VCaP (cell line): ENCODE results near the gene TBPL2.
A peak's percentile ranks its signal among the peaks of the same experiment; 100 is the strongest.

Experiments
- H3K27ac ChIP-seq: fragments of 450-650 bp; 2 replicates; pipeline ENCODE4 v1.5.1; 2017
- TF ChIP-seq, protein P1 (sequence below): fragments of 450-650 bp; conservative IDR thresholded peaks from 2 replicates; pipeline ENCODE4 v1.5.1; 2017; ENCODE audit warnings: mild to moderate bottlenecking, moderate library complexity

Gene TBPL2

DNA sequence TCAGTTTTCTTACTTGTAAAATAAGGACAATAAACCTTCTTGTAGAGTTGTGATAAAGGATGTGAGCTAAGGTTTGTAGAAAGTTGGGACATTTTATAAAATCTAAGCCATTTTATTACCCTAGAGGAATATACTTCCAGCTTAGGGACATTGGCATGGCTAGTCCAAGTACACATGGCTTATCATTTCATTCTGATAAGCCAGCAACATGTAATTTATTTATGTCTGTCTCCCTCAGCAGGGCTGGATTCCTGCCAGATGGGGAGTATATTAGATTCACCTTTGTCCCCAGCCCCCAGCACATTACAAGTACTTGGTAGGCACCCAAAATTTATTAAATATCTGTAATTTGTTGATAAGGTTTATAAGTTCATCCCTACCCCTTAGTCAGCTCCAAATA is 22.5 kb downstream of the TBPL2 start:
- TF ChIP-seq, protein P1, sequence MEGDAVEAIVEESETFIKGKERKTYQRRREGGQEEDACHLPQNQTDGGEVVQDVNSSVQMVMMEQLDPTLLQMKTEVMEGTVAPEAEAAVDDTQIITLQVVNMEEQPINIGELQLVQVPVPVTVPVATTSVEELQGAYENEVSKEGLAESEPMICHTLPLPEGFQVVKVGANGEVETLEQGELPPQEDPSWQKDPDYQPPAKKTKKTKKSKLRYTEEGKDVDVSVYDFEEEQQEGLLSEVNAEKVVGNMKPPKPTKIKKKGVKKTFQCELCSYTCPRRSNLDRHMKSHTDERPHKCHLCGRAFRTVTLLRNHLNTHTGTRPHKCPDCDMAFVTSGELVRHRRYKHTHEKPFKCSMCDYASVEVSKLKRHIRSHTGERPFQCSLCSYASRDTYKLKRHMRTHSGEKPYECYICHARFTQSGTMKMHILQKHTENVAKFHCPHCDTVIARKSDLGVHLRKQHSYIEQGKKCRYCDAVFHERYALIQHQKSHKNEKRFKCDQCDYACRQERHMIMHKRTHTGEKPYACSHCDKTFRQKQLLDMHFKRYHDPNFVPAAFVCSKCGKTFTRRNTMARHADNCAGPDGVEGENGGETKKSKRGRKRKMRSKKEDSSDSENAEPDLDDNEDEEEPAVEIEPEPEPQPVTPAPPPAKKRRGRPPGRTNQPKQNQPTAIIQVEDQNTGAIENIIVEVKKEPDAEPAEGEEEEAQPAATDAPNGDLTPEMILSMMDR: no peak
- H3K27ac ChIP-seq: no peak overlapping the region

- TF ChIP-seq, protein P1: peak; percentile 49
- no peak overlapping the region for H3K27ac ChIP-seq
These were observed 23.6 kb downstream of the TBPL2 start for GRCh38 chr14:55416866-55417265.

- TF ChIP-seq, protein P1: no peak
- no peak overlapping the region for H3K27ac ChIP-seq
These were observed 25.9 kb downstream of the TBPL2 start for GRCh38 chr14:55414551-55414950.

- H3K27ac ChIP-seq: peak overlapping the region; percentile 83; the same call in 1 of the 2 replicates
- TF ChIP-seq, protein P1: no peak
These were observed 27.7 kb downstream of the TBPL2 start for GRCh38 chr14:55412676-55413075.

GRCh38 chr14:55411426-55412389 is 28.7 kb downstream of the TBPL2 start, which contains the start of gene ATG14:
Gene ATG14, minus strand, starts transcription at chr14:55411830. Its CDS starts 8 bp downstream, at chr14:55411822.
- TF ChIP-seq, protein P1: no peak
- H3K27ac ChIP-seq: peak within 1 kb of the TSS; percentile 83

DNA sequence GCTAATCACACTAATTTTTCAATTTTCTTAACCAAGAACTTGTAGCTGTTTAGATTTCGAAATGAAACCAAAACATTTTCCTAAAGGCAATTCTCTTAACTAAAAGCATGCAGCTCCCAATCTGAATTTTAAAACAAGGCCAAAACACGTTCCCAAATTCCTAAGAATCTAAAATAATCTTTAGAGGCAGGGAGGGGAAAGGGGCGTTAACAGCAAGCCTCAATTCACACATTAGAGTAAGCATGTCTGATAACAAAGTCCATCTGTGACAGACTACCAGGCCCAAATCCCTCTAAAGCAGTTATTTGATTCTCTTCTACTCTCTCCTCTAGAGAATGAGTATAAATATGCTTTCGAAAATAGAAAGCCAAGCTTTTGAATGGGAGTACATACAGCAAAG is 29.5 kb downstream of the TBPL2 start:
- TF ChIP-seq, protein P1: no peak
- H3K27ac ChIP-seq: peak overlapping the region; percentile 83; the same call in 1 of the 2 replicates

GRCh38 chr14:55404173-55404854 is 36.1 kb downstream of the TBPL2 start:
- H3K27ac ChIP-seq: no peak overlapping the region
- TF ChIP-seq, protein P1: no peak
